HG02678 (cell line): ENCODE data around the gene GATAD1.
"Not testable (repeated sequence)": the region's sequence is repeated elsewhere in the genome, so short reads cannot be mapped to it uniquely, and the experiment has no call there.

ENCODE experiments used
- ATAC-seq: cut with Tn5 transposase; IDR thresholded peaks from one replicate; pipeline ENCODE4 v1.9.1; 2021; ENCODE audit warnings: mild to moderate bottlenecking, moderate library complexity; ENCODE audit not compliant: unreplicated experiment

Gene GATAD1

GRCh38 chr7:92436612-92437445, 10.5 kb upstream of the GATAD1 start:
- no peak for ATAC-seq

GRCh38 chr7:92437956-92438491, 9.3 kb upstream of the GATAD1 start:
- no peak for ATAC-seq

GRCh38 chr7:92442720-92443119, 4.6 kb upstream of the GATAD1 start:
- not testable (repeated sequence) for ATAC-seq

- ATAC-seq: no peak
Measured at GRCh38 chr7:92446869-92447344, 375 bp upstream of the GATAD1 start.

- peak; percentile 41 for ATAC-seq
Measured at GRCh38 chr7:92448205-92448747, 994 bp downstream of the GATAD1 start.

GRCh38 chr7:92451645-92452044, 4.4 kb downstream of the GATAD1 start:
- no peak for ATAC-seq

- no peak for ATAC-seq
Measured at GRCh38 chr7:92456236-92456635, 9.0 kb downstream of the GATAD1 start.

GRCh38 chr7:92460109-92460508, 12.8 kb downstream of the GATAD1 start:
- ATAC-seq: no peak

- no peak for ATAC-seq
Measured at GRCh38 chr7:92460510-92460909, 13.2 kb downstream of the GATAD1 start.

GRCh38 chr7:92461027-92462003, 14.0 kb downstream of the GATAD1 start:
- ATAC-seq: peak; percentile 57

- ATAC-seq: no peak
Measured at GRCh38 chr7:92462560-92462959, 15.3 kb downstream of the GATAD1 start.

GRCh38 chr7:92464515-92464914, 17.2 kb downstream of the GATAD1 start:
- ATAC-seq: no peak

GRCh38 chr7:92466682-92467081, 19.4 kb downstream of the GATAD1 start:
- no peak for ATAC-seq

GRCh38 chr7:92468589-92468988, 21.3 kb downstream of the GATAD1 start:
- not testable (repeated sequence) for ATAC-seq

GRCh38 chr7:92473989-92474388, 26.7 kb downstream of the GATAD1 start:
- not testable (repeated sequence) for ATAC-seq

GRCh38 chr7:92475261-92475770, 28.0 kb downstream of the GATAD1 start:
- ATAC-seq: not testable (repeated sequence)

- ATAC-seq: not testable (repeated sequence)
Measured at GRCh38 chr7:92475851-92476590, 28.7 kb downstream of the GATAD1 start.

GRCh38 chr7:92477681-92478080, 30.4 kb downstream of the GATAD1 start, which contains the start of gene ERVW-1:
Gene ERVW-1, minus strand, starts transcription at chr7:92477946. Its CDS starts 7,565 bp downstream, at chr7:92470381.
- not testable (repeated sequence) for ATAC-seq

- no peak for ATAC-seq
Measured at GRCh38 chr7:92478095-92478494, 30.8 kb downstream of the GATAD1 start.

GRCh38 chr7:92478711-92479110, 31.4 kb downstream of the GATAD1 start:
- no peak for ATAC-seq
